ENCODE measurements around the gene HOXD11.
A peak's percentile ranks its signal among the peaks of the same experiment; 100 is the strongest.

The HOXD11 gene

DNA sequence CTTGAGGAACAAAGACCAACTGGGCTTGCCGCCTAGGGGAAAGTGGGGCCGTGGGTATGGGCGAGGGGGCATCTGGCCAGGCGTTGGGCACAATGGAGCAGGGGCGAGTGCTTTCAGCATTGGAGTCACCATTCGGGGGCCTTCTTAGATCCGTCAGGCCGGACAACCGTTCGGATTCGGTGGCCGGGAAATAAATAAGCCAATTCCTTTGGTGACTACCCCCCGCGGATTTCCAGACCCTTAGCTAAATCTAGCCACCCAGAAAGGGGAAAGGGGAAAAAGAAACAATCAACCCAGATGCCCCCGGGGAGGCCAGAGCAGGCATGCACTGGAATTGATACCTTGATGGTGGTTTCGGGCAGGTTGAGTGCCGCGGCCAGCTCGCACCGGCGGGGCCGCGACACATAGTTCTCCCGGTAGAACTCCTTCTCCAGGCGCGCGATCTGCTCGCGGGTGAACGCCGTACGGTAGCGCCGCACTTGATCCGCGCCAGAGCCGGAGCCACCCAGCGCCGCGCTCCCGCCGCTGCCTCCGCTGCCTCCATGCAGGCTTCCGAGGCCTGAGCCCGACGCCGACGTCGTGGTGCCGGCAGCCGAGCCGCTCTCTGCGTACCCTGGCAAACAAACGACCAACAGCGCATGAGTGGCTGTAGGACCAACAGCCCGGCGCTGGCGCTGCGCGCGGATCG, 25.1 kb upstream of the HOXD11 start:
- DNase-seq = no peak

DNA sequence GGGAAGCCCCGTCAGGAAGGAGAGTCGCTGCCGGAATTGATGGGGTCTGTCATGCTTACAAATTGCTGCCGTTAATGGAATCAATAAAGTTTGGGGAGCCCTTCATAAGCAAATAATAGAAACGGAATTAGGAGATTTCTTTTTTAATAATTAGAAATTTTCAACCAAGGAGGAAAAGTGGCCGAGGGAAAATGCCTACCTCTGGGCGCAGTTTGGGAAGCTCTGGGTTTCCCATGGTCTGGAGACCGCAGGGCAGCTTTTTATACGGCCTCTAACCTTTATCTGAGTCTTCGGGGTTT, 24.6 kb upstream of the HOXD11 start:
- no peak for DNase-seq

DNA sequence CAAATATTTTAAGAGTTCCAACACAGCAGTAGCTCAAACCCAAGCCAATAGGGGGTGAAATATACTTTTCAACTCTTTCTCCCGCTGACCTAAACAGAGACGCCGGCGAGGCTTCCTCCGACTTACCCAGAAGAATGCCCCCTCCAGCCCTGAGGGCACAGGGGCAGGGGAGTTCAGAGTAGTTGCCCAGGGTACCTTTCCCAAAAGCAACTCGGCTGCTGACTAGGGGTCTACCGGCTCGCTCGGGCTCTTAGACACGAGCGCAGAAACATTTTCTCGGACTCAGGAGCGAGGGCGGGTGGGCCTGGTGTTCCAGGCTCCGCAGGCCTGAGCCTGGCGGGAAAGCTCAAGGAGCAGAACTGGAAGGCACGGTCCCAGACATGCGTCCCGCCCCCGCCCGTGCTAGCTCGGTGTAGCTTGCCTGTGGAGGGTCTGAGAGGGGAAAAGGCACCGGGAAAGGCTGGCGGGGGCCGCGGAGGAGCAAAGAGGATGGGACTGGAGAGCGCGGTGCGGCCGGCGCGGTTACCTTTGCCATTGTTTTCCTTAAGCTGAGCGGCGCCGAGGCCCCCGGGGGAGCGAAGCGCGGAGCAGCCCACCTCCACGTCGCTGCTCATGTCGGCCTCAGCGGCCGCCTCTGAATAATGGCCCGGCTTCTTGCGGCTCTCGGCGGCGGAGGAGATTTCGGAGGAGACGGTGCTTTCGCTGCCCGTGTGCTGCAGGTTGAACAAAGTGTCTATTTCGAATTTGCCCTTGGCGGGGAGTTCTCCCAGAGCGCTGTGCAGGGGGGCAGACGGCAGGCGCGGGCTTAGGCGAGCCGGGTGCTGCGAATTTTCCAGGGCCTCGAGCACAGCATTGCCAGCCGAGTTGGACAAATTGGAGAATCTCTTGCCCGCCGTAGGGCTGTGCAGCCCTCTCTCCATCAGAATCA, 24.0 kb upstream of the HOXD11 start:
- DNase-seq = no peak

DNA sequence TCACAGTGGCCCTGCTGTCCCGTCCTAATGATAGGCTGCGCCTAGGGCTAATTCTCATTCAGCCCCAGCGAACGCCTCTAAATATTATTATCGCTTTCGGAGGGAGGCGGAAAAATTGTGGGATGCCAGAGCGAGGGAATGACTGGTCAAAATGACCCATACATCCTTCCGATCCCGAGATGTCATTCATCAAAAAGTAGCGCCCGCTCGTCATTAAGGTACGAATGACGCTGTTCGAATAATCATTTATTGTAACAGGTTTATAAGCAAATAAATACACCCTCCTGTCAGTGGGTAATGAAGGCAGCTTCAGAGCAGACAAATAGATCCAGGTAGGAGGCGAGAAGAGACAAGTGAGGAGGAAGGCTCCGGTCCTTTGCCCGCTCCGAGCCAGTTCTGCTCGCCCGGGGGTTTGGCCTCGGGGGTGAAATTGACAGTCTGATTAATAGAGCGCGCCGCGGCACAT, 23.3 kb upstream of the HOXD11 start, which contains the start of gene EVX2:
Gene EVX2, minus strand, starts transcription at position 167 of the 466 bp plus-strand sequence. CDS start 186 bp downstream, outside the sequence.
- DNase-seq = no peak

DNA sequence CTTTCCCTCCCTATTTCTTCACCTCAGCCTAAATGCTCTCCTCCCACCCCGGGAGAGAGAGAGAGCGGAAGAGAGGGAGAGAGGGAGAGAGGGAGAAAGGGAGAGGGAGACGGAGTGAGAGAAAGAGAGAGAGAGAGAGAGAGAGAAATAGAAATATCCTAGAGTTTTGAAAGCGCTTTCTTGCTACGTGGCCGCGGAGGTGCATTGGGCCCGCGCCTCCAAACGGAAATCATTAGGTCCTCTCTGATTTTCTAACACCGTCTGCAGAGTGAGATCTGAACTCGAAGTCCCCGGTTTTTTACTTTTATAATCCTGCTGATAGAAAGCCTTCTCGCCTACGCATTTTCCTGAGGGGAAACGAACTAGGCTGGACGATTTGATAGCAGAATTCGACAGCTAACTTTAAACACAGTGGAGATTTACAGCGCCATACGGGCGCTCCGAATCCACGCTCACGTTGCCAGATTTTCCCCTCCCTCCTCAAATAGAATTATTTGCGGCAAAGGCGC, 22.4 kb upstream of the HOXD11 start:
- no peak for DNase-seq

DNA sequence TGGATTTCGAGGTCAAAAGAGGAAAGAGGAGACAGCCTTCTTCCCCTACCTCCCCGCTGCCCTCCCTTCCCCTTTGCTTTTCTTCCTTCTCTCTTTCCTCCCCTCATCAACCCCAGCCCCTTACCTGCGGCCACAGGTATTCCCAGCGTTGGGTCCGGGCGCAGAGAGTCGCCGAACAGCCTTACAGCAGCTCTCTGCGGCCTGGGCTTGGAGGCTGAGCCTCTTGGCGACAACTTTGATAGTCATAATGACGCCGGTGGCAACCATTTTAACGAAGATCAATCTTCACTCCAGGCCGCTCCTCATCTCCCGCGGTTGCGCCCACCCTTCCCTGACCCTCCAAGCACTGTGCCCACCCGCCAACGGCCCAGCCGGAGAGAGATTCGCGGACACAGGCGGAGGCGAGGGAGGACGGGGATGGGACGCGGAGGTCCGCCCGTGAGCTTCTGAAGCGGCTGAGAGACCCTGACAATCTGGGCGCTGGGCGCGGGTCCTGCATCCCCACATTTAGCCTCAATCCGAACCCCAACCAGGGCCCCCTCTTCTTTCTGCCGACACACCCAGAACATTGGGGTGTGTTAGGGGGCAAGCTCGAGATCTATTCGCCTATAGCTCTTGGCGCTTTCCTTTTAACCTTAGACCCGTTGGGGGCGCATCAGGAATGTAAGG, 21.8 kb upstream of the HOXD11 start:
- no peak for DNase-seq

DNA sequence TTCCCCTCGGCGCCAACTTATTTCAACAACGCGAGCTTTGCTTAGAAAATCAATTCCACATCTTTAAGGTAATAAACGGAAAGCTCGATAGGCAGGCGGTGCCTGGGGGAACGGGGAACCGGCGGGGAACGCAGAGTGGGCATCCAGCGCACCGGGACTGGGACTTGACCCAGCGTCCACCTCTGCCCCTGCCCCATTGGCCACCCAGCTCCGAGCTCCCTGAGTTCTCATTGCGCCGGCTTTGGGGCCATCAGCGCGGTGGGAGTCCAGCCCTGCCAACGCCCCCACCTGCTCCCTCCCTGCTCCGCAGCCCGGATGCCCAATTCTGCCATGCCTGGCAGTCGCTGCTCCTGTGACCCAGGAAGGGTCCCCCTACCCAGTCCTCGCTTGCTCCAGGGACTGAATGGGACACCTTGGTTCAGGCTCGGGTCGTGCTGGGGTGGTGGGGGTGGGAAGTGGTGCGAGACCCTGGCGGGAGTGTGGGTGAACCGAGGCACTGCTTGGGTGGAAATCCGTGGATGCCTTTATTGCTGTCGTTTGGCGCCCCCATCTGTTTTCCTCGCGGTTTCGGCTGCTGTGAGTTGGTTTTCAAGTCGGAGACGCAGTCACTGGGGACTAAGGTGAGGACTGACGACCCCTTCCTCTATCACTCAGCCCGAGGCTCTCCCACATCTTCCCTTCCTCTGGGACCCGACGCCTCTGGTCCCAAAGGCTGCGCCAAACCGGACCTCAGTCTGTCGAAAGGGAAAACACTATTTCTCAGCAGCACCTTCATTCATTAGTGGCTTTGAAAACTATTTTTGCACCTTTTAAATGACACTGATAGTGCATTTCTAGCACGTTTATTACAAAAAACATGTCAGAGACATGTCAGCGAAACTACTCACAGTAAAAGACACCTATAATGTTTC, 21.0 kb upstream of the HOXD11 start:
- peak; percentile 30 to 63 for DNase-seq

DNA sequence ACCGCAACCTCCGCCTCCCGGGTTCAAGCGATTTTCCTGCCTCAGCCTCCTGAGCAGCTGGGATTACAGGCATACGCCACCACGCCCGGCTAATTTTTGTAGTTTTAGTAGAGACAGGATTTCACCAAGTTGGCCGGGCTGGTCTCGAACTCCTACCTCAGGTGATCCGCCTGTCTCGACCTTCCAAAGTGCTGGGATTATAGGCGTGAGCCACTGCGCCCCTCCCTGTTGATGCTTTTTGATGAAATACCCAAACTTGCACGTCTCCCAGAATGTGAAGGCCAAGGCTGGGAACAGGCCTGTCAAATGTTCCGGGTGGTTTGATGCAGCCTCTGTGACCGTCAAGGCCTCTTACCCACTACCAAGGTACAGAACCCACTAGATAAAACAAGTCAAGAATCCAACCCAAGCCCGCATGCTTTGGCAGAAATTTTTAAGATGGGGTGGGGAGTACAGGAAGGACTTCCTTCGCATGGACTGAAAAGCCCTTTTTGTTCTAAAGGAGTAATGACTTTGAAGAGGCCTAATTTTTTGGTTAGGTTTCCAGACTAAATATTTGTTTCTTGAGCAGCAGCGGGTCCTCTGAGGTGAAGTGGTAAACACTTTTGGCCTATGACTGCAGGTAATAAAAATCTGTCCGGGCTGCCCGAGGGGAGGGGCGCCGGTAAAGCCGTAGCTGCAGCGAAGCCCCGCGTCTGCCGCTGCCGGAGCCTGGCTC, 19.6 kb upstream of the HOXD11 start:
- DNase-seq = no peak

DNA sequence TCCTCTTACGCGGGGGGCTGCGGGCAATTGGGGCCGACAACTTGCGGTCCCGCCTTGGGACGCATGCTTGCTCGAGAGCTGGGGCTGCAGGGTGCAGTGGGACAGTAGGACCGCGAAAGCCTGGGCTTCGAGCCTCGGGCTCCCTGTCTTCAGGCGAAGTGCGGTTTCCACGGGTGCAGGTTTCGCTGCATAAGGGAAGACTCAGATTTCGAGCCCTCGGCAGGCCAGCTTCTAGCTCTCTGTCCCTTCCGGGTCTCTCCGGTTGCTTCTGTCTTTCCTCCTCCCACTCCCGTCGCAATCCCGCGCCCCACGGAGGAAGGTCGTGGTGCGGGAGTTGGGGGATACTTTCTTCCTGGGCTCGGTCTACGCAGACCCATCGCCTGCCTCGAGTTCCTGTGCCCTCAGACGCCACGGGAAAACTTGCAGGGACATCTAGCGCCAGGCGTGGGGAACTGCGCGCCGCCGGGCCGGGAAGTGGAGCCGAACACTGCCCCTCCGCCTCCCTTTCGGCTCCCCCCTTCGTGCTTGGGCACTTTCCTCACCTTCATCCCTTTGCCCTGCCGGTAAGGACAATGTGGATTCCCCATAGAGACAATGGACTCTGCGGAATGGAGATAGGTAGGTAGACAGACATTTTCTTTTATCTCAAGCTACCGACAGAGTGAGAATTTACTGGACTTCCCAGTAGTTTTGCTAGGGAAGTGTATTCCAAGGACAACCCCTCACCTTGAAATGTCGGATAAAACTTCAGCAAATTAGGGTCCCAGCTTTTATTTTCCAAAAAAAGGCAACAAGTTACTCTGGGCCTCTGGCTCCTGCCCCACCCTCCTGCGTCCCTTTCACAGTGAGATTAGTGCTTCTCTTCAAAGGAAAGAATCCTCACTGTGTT, 18.8 kb upstream of the HOXD11 start:
- peak; percentile 58 to 73 for DNase-seq

DNA sequence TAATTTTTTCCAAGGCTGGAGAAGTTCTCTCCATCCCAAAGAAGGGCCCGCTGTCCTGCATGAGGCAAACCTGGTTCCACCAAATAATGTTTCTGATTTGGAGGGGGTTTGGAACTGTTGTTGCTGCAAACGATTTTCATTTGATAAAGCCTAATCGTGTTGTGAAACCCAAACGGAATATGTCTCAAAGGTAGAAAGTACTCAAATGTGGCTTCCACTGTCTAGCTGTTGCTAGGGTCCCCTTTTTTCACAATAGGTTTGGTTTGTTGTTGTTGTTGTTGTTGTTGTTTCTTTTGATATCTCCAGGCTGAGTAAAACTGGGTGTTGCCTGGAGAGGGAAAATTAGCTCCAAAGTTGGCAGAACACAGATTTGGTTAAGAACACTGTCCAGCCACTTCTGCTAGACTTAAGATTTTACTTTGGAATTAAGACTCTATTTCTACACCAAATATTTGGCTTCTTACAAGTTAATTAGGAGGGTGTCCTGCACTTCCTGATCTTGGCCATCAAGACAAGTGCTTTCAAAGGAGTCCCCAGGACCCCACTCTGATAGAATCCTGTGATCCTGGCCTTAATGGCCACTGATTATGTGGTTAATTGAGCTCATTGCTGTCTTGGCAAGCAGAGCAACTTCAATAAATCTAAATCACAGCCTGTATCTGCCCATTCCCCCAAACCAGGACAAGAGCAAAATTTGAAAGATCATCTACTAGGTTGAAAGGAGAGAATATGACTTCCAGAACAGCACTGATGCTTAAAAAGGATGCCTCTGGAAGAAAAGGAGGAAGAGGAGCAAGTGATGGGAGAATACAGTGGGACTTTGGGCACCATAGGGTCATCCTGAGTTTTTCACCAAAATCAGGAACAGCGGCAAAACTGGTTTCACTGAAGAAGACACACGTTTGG, 17.9 kb upstream of the HOXD11 start:
- DNase-seq = no peak

DNA sequence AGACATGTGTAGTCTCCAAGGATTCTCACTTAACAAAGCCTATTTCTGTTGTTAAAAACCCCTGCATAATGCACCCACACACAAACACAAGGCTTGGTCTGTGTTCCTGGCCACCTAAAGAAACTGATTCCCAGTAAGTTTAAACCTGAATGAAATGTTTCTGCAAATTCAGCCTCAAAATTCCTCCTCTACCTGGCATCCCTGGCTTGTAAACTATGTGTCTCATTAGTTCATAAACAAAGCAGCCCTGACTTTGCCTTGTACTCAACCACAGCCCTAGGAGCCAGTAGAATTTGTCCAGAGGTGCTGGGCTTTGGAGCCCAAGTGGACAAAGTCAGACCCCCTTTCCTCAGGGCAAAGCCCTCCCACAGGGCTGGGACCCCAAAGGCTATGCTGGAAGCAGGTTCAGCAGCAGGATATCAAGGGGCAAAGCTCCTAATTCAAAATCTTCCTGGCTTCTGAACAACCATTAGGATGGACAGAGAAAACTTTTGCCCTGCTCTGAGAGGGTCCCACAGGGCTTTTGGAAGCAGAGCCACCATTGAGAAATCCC, 17.2 kb upstream of the HOXD11 start:
- no peak for DNase-seq

DNA sequence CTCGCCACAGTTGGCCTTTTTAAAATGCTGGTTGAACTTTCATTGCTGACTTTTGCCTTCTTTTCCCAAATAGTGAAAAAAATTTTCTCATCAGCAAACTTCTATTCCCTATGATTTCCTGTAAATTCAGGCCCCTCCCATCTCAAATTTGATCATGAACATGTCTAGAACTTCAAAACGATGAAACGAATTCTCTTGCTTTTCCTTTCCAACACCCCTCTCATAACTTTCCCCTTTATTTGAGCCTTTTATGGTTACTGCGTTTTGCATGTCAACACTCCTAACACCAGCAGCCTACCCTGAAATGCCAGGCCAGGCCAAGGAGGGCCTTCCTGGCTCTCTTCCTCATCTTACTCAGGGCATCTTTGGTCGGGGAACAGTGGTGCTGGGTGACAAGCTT, 16.2 kb upstream of the HOXD11 start:
- DNase-seq = no peak

DNA sequence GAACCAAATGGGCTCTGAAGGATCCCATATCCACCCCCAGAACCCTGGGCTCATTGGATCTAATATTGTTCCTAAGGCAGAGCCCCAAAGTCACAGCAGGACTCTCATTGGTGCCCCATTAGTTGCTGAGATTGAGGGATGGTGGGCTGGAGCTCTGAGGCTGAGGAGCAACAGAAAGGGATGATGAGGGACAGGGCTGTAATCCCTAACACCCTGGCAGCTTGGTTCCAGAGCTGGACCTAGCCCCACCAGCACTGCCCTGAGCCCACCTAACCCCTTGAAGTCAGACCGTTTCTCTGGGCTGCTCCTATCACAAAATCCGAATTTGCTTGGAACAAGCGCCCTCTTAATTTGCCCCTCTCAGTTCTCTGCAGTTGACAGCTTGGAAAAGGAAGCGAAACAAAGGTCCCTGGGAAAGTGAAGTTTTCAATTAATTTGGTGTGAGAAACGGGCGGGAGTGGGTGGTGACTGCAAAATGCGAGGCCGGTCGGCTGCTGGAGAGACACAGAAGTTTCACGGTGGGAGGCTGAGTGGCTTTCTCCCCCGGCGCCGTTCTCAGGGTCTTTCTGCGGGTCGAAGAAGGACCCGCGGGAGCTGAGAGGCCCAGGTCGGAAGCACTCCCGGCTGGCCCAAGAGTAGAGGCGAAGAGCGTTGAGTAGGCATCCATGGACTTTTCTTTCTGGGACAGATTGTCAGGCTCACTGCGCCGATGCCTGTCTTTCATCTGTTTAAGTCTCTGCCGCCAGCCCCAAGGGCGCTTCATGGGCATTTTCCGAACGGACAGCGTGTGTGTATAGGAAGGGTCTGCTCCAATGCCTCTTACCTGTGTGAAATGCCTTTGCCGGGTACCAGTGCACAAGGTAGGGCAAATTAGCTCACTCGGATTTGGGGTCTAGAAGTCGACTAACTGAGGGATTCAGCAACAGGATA, 15.5 kb upstream of the HOXD11 start:
- DNase-seq = no peak

DNA sequence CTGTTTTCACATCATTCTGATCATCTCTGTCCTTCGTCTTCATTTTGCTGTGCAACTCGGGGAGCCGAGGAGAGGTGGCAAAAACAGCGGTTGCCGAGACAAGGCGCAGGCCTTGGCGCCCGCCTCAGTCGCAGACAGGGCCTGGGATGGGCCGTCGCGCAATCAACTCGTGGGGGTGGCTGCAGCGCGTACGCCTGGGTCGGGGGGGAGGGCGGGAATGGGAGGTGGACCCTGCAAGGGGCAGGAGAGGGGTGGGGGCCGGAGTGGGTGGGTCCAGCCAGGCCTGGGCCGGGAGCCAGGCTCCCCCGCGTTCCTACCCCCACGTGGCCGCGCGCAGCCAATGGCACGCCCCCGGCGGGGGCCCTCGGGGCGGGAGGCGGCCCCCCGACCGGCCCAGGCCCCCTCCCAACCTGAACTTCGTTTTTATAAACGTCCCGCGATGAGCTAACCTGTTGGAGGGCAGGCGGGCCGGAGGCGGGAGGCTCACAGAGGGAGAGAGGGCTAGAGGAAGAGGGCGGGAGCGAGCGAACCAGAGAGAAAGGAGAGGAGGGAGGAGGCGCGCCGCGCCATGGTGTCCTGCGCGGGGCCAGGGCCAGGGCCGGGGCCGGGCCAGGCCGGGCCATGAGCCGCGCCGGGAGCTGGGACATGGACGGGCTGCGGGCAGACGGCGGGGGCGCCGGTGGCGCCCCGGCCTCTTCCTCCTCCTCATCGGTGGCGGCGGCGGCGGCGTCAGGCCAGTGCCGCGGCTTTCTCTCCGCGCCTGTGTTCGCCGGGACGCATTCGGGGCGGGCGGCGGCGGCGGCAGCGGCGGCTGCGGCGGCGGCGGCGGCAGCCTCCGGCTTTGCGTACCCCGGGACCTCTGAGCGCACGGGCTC, 14.6 kb upstream of the HOXD11 start, which contains the start of gene HOXD13:
Gene HOXD13, plus strand, starts transcription at position 452 of the 875 bp plus-strand sequence. Its CDS starts 170 bp downstream, at position 622.
- peak; percentile 49 to 78 for DNase-seq

DNA sequence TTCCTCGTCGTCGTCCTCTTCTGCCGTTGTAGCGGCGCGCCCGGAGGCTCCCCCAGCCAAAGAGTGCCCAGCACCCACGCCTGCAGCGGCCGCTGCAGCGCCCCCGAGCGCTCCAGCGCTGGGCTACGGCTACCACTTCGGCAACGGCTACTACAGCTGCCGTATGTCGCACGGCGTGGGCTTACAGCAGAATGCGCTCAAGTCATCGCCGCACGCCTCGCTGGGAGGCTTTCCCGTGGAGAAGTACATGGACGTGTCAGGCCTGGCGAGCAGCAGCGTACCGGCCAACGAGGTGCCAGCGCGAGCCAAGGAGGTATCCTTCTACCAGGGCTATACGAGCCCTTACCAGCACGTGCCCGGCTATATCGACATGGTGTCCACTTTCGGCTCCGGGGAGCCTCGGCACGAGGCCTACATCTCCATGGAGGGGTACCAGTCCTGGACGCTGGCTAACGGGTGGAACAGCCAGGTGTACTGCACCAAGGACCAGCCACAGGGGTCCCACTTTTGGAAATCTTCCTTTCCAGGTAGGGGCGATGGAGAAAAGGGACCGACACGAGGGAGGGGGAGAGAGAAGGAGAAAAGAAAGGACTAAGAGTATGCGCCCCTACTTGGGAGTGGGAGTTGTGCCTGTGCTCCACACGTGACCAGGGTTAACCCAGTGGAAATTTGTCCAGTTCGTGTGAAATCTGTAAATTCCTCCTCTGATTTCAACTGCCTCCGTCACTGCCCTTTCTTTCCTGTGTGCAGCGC, 13.8 kb upstream of the HOXD11 start:
- DNase-seq = no peak

DNA sequence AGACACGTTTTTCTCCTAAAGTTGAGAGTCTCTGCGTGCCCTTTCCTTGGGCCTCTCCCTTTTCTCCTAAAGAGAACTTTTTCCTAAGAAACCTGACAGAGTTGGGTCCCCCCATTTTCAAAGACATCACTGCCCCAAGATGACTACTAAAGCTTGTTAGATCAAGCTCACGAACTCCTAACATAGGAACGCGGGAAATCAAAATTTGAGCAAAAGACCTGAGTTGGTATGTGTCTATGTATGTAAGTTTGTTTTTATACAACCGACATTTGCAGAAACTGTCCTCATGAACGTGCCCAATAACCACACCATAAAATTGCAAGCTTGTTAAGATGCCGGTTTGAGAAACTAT, 13.2 kb upstream of the HOXD11 start:
- no peak for DNase-seq

Data from NCI-H2081 (cell line).